ENCODE data around the gene ASIC2.

The ASIC2 gene

DNA sequence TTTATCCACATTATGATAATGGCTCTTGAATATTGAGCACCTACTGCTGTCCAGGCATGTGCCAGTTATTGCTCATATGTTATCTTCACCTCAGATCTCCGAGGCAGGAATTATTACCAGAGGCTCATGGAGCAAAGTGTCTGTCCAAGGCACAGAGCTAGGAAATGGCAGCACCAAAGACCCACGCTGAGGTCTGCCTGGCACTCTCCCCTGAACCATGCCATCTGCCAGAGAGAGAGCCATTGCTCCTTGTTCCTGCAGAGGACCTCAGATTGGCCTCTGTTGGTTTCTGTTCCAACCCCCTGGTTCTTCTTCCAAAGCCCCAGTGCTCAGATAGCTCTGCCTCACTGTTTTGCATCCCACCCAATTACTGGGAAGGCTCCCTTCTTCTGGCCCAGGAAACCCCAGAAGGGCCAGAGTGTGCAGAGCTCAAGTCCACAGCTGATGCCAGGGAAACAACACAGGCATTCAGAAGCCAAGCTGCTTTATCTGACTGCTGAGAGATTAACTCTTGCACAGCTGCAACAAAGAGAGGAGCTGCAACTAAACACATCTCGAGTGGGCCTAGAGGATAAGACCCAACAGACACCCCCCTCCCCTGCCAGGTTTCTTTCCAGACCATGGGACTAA lies 5.9 kb downstream of the ASIC2 start:
- DNase-seq = no peak

DNA sequence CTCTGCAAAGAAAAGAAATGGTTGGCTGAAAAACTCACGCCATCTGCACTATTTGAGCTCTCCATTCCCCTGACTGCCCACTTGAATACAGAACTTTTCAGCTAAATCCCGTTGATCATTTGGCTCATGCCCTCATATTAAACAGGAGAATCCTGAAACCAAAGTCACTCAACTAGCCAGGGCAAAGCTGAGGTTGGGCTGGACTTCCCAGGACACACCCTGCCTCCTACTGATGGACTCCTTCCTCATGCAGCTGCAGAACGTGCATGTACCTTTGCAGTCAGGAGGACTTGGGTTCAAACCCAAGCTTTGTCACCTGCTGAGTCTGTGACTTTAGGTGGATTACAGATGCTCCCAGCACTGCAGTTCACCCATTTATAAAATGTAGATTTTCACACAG lies 7.7 kb downstream of the ASIC2 start:
- DNase-seq = no peak

DNA sequence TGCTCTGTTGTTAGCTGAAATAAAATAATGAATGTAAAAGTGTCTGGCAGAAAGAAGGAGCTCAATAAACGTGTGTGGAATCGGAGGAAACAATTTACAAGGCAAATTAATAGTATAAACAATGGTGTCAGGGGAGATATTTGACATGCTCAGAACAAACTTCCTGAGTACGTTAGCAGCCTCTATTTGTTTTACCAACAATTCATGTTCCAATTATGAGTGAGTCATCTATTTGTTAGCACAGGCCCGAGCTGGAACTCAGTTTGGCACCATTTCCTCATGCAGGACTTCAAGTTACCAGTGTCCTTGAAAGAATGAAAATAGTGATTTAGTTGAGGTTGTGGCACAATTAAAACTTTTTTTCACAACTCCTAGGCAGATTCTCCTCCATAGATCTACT lies 9.1 kb downstream of the ASIC2 start:
- no peak for DNase-seq

DNA sequence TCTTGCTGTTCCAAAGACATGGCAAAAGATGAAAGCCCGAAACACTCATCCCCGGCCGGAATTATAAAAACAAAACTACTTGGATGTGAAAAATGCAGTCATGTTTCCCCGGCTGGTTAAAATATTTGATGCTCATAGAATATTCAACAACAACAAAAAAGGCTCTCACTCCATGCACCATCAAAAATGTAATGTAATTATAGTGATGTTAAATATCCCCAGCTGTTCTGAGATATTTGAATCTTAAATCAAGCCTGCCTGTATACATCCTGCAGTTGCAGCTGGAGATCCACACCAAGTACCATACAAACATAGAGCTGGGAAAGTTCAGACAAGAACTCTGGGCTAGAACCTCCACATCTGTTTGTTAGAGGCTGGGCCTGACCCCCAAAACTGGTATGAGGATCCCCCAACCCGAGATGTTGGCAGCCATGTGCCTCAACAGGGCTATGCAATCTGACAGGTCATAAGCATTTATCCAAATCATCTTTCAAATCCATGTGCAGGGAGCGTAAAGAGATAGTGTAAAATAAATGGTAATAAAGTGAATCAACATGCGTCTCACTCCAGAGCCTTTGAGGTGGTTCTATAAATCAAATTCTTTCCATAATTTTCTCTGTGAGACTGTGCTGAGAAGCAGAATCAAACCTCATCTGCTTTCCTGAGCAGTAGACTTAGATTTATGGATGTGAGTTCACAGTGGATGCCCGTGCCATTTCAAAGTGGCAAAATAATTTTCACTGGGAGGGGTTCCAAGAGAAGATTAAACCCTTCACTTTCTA lies 12.7 kb downstream of the ASIC2 start:
- DNase-seq = no peak

DNA sequence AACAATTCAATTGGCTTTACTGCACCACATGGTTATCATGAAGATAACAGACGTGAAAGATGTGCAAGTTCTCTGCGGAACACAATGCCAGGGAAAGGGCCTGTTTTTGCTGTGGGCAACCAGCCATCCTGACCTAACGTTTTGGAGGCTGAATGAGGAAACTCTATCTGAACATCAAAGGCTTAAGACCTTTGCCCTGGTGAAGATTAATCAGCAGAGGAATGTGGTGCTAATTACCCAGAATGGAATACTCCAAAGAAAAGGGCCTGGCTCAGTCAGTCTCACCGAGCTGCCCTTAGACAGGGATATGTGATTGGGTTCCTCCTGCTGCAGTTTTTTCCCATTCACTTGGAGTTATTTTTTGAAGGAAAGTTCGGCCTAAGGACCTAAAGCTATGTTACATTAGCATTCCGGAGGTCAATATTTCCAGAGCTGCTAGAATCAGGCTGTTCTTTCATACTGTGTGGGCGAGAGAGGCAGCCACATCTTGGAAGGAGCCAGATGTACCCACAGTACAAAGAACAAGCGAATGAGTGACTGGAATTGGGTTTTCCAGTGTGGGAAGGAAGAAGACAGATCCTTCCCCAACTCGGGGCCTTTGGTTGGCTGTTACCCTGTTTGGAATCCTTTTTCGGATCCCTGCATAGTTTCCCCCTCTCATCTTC lies 15.5 kb downstream of the ASIC2 start:
- DNase-seq = no peak

DNA sequence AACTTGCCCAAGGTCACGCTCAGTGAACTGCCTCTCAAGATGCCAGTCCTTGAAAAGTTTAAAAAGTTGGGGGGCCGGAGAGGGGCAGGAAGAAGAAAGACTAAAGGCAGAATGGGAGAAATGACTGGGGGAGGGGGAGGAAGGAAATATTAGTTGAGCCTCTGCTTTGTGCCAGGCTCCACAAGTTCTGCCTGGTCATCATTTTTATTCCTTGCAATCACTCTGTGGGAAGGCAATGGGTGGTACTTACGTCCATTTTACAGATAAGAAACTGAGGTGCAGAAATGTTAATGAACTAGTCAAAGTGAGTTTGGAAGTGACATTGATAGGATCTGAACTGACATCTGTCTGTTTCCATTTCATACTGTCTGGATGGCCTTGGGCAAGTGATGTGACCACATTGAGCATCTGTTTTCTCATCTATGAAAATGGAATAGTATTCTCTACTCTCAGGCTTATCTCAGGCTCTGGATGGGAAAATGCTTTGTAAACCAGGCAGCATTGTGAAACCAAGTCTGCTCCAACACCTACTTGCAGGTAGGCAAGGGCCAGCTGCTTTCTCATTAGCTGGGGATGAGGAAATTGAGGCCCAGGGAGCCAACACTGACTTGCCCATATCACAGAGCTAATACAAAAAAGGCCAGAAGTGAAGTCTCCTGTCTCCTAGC lies 19.2 kb downstream of the ASIC2 start:
- no peak for DNase-seq

DNA sequence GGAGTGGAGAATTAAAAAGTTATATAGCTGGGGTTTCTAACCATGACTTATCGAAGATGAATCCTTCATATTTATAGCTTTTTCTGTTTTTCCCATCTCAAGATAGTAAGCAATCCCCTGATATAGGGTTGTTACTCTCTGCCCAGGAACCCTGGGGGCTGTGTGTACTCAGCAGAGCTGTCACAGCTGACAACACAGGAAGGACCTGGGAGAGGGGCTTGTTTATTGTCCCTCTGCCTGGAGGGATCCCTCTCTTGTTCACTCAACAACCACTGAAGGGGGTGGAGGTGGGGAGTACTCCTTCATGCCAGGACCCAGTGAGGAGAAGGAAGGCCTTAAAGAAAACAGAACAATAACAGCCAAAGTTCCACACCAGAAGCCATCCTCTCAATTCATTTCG lies 19.8 kb downstream of the ASIC2 start:
- no peak for DNase-seq

DNA sequence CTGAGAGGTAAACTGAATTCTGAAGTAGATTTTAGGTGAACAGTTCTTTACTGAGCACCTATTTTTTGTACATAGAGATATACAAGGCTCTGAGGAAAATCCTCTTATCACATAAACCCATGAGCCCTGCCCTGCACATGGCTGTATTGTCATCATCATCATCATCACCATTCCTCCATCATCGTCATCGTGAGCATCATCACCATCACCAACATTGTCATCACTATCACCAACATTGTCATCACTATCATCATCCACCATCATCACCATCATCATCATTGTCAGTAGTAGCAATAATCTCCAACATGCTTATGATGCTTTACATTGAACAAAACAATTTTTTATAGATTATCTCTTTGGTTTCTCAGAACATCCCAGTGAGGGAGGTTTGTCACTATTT lies 20.7 kb downstream of the ASIC2 start:
- DNase-seq = no peak

DNA sequence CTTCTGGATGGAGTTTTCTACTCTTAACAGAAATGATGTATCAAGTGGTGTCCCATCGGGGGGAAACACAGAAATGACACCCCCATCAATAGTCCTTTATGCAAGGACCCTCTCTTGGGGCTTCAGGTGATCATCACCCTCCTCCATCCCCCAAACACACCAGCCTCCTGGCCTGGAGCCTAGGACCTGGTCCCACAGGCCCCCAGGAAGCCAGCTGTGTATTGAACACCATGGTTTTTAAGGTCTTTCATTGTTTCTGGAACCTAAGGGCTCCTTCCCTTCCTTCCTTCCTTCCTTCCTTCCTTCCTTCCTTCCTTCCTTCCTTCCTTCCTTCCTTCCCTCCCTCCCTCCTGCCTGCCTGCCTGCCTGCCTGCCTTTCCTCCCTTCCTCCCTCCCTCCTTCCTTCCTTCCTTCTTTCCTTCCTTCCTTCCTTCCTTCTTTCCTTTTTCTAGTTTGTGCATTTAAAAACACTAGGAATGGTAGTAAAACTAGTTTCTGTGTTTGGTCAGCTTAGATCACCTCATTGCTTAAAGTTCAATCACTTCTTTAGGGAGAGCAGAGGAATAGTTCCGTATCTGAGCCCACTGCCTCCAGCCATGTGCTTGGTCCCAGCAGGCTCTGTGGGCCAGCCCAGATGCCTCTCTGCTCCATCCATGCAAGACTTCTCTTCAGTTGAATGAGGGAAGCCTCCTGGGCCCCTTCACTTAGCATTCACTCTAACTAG lies 23.6 kb downstream of the ASIC2 start:
- no peak for DNase-seq

DNA sequence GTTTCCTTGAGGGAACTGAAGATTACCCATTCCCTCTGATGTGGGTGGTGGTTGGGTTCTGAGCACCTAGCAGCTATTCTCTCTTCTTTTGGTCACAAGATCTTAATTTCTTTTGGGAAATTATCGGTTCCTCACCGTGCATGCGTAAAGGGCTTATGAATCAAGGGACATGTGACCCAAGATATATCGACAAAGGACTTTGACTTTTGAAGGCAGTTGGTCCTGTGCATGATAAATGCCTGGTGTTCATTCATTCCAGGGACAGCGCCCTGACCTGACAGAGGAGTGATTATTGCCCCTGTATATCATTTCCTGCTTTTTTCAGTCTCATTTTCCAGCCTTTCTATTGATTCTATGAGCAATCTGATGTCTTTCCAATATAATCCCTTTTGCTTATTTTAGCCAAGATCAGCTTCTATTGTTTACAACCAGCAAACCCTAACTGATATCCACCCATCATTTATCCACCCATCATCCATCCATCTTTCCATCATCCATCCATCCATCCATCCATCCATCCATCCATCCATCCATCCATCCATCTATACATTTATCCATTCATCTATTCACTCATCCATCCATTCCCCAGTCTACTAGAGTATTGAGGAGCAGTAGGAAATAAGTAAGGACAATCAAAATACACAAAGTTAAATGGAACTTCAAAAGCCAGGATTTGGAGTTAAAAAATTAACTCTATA lies 25.1 kb downstream of the ASIC2 start:
- no peak for DNase-seq

DNA sequence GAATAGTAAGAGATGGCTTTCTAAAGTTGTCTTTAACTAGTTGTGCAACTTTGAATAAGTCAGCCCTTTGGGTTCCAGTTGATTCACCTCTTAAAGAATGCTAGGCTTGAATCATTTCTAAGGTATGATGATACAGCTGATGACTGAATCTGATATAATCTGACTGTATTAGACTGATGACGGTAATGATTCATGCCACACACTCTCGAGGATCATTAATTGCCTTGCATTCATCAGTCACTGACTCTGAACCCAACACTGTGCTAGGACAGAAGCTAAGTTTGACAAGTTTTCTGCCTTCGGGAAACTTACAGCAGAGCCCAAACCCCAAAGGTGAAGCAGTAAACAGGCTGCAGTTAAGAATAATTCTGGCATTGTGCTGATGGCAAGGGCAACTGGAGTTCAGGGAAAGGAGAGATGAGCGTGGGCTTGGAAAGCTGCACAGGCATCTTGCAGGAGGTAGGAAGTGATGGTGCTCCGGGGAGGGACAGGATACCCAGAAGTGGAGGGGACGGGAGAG lies 25.8 kb downstream of the ASIC2 start:
- no peak for DNase-seq

DNA sequence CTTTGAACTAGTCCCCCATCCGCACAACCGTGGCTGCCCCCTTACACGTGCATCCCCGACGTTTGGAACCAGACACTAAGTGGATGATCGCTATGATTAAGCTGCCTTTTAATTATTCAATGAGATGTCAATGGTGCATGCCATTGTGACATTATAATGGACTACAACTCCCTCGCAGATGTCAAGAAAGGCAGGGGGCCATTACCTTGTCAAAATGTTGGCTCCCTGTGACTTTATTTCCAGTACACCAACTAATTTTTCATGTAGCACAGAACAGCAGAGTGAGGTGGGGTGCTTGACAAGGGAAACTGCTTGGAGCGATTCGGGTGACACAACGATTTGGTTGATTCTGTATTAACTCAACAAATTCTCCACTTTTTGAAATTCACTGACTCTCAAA lies 26.5 kb downstream of the ASIC2 start:
- DNase-seq = no peak

DNA sequence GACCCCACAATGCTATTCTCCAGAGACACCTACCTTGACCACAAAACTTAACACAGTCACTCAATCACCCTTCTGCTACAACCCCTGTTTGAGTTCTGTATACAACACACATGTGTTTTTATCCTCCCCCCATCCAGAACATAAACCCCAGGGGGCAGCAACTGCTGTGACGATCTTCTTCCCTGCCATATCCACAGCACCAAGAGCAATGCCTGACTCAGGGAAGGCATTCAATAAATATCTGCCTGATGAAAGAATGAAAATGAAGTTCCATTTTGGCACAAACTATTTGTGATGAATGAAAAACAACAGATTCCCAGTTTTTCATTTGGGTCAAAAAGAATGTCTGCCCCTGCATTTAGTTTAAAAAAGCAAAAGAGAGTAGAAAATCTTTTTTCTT lies 27.0 kb downstream of the ASIC2 start:
- no peak for DNase-seq

DNA sequence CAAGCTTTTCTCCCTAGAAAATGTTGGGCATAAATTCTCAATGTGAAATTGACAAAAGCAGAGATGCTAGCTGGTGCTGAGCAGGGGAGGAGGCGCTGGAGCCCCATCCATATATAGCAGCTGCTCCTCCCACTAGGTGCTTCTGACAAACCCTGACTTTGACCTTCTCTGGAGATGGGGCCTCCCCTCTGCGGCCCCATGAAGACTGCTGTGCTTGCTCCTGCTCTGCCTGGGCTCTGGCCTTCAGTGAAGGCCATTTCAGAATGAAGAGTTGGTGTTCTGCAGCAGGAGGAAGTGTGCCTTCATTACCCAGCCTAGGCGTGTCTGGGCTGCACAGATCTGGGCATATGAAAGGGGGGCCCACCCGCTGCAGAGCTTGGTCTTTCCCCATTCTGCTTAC lies 29.7 kb downstream of the ASIC2 start:
- no peak for DNase-seq

DNA sequence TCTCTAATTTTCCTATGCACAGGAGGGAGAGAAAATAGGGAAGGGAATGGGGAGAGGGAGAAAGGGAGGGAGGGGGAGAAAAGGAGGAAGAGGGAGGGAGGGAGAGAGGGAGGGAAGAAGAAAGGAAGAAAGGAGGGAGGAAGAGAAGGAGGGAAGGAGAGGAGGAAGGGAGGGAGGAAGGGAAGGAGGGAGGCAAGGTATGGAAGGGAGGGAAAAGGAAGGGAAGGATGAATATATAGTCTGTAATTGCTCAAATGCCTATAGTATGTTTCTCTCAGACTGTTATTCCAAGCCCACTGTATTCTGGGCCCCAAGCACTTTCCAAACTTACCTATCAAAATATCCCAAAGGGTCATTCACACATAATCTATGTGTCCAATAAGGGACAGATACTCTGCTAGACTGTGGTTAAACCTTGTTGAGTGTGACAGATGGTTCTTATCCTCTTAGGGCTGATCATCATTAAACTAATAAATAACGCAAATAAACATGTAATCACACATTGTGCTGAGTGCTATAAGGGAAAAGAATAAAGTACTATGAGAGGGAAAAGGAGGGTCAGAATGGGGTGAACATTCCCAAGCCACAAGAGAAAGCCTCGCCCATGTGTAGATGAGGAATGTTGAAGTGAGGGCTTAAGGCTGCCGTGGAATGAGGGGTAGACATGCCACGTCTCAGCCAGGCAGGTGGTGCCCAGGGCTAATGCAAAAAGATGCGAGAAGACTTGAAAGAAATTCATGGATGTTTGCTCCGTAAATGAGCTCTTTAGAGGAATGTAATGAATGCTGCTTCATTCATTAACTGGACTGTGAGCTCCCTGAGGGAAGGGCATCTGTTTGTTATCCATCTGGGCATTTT lies 30.6 kb downstream of the ASIC2 start:
- DNase-seq = no peak

DNA sequence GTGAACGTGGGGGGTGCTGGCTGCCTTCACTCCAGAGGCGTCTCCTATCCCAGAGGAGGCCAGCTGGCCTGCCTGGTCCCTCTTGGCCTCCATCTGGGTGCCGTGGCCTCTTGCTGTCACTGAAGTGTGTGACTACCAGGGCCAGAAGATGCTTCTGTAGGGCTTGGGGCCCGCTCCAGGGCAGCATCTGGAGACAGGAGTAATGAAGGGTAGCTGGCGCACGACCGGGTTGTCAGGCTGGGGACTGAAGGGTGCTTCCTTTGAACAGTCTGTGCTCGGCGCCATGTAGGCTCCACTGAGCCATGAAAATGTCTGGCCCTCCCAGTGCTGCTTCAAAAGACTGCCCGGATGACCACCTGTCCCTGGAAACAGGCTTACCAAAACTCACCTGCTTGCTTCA lies 31.3 kb downstream of the ASIC2 start:
- no peak for DNase-seq

DNA sequence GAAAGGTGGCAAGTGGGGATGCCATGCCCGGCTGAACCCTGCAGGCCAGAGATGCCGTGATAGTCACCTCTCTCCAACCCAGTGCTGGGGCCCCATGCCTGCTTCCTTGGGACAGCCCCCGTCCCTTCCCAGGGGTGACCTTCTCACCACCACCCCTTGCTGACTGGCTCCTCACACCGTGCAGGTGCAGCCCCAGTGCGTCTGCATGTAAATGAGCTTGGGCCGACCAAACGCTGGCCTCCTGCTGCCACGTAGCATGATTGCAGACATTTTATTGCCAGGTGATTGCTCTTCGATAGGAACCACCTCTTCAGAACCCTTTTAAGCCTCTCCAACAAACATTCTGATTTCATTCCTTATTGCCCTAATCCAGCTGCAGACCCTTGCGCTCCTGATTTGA lies 32.5 kb downstream of the ASIC2 start:
- no peak for DNase-seq

DNA sequence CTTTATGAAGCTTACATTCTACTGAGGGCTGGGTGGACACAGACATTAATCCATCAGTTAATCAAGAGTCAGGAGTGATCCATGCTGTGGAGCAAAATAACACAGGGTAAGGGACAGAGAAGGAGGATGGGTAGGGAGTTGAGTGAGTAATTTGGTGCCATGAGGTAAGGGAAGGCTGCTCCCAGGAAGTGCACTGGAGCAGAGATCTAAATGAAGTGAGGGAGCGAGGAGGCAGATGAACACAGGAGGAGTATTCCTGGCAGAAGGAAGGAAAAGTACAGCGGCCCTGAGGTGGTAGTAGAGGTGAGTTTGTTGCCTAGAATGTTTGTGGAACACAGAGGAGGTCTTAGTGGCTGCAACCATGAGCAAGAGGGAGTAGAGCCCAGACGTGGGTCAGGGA lies 34.8 kb downstream of the ASIC2 start:
- DNase-seq = no peak

DNA sequence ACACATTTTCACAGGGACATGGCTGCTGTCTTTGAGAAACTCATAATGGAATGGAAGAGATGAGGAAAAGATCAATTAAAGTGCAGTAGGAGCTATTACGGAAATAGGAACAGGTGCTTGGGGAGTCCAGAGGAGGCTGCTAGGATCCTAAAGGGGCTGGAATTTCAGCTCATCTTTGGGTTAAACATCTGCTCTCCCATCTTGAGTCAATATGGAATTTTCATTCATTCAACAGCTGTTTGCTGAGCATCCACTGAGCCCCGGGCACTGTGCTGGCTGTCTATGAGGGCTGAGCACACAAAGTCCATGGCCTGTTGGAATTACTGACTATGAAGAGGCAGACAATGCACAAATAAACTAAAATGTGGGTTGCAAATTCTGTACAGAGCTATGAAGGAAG lies 47.9 kb downstream of the ASIC2 start:
- no peak for DNase-seq

DNA sequence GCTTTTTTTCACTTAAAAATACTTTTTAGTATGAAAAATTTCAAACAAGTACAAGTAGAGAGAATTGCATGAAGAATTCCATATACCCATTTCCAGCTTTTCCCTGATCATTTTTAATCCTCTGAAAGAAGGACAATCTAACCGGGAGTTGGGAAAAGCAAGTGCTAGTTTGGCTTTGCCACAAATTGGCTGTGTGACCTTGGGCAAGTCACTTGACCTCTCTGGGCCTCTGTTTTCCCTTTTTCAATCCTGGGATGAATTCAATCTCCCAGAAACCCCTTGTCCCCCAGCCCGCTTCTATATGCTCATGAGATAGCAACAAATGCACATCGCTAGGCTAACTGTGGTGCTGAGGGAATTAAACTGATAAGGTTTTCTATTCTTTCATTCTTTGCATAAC lies 49.4 kb downstream of the ASIC2 start:
- no peak for DNase-seq

Measured in activated CD4-positive, alpha-beta T cell treated with anti-CD3 and anti-CD28 coated beads, Interleukin-2, amount 50 U/mL, for 16 hours (primary cell).